HG03175 (cell line): ENCODE data around the gene TSSK6.
A peak's percentile ranks its signal among the peaks of the same experiment; 100 is the strongest.

ENCODE experiments used
- ATAC-seq: cut with Tn5 transposase; IDR thresholded peaks from one replicate; pipeline ENCODE4 v1.9.1; 2021; ENCODE audit warnings: mild to moderate bottlenecking, moderate library complexity; ENCODE audit not compliant: unreplicated experiment

The TSSK6 gene

DNA sequence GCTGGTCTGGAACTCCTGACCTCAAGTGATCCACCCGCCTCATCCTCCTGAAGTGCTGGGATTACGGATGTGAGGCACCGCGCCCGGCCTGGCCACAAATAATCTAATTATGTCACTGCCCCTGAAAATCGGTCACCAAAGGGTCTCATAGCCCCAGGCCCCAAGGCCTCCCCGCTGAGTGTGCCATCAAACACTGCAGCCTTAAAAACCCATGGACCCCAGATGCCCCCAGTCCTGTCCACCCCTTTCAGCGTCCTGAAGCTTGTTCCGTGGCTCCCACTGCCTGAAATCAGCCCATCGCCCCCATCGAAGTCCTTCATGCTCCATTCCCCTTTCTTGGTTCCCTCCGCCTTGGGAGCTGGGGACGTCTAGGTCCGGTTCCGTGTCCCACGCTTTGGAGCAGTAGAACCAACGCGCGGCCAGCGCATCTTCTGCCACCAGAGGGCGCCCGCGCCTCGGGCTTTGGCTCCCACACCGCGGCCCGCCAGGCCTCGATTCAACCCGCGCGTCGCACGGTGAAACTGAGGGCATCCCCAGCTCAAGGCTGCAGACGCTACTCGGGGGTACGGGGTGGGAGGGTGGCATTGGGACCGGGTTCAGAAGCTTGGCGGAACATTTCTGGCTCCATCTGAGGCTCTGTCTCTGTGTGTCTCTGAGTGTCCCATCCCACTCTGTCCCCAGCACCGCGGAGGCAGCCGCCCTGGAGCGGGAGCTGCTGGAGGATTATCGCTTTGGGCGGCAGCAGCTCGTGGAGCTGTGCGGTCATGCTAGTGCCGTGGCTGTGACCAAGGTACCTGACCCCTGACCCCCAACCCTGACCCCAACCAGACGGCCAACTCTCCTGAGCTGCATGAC lies 16.8 kb upstream of the TSSK6 start:
- ATAC-seq: no peak

- ATAC-seq: no peak
Measured at GRCh38 chr19:19530889-19531288, 15.5 kb upstream of the TSSK6 start.

- ATAC-seq: no peak
Measured at GRCh38 chr19:19530423-19530804, 15.1 kb upstream of the TSSK6 start.

DNA sequence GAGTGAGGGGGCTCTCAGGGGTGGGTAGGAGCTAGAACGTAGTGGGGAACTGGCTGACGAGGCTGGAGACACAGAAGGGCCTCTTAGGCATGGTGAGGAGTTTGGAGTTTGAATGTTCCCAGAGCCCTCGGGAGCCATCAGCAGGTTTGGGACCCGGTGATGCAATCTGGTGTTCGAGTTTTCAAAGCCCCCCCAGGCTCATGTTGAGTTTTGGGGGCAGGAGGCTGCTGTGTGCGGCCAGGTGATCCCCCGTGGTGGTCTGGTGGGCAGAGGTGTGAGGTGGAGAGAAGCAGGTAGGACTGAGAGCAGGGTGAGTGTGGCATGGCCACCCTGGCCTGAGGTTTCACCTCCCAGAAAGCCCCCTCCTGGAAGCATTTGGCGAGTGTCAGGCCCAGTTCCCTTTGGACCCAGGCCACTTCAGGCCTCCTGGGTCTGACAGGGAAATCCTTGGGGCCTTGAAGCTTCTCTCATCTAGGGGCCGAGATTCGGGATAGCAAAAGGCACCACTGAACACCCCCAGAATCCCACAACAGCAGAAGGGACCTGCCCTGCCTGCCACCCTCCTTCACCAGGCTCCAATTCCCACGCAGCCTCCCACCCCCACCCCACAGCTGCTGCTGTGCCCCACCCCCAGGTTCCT lies 14.6 kb upstream of the TSSK6 start:
- no peak for ATAC-seq

- ATAC-seq: no peak
Measured at GRCh38 chr19:19528721-19529490, 13.6 kb upstream of the TSSK6 start, which contains the start of gene YJEFN3. Gene YJEFN3 (plus strand): TSS chr19:19528911. CDS start chr19:19528933, 22 bp downstream.

DNA sequence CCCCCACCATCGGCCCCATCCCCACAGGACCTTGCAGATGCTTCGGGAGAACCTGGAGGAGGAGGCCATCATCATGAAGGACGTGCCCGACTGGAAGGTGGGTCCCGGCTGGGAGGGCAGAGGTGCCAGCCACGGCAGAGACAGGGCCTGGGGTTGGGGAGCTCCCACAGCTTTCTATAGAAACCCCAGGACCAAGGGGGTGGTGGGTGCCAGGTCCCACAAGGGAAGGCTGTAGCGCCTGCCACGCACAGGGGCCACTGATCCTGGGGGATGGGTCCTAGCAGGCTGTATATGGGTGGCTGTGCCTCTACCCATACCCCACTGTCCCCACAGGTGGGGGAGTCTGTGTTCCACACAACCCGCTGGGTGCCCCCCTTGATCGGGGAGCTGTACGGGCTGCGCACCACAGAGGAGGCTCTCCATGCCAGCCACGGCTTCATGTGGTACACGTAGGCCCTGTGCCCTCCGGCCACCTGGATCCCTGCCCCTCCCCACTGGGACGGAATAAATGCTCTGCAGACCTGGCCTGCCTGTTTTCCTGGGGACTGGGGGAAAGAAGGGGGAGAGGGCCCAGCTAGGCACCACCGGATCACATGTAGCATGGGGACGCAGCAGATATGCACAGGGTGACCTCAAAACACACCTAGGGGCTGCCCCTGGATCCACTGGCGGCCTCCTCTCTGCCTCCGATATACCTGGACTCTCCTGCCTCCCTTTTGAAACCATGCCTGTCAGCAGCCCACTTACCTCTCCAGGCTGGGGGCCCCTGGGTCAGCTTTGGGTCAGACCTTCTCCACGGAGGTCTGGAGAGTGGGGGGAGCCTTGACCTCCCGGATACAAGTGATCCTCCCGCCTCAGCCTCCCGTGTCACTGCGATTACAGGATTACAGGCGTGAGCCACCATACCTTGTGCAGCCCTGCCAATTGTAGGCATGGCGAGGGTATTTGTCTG lies 12.6 kb upstream of the TSSK6 start:
- no peak for ATAC-seq

GRCh38 chr19:19527371-19527656 lies 12.0 kb upstream of the TSSK6 start:
- ATAC-seq: no peak

DNA sequence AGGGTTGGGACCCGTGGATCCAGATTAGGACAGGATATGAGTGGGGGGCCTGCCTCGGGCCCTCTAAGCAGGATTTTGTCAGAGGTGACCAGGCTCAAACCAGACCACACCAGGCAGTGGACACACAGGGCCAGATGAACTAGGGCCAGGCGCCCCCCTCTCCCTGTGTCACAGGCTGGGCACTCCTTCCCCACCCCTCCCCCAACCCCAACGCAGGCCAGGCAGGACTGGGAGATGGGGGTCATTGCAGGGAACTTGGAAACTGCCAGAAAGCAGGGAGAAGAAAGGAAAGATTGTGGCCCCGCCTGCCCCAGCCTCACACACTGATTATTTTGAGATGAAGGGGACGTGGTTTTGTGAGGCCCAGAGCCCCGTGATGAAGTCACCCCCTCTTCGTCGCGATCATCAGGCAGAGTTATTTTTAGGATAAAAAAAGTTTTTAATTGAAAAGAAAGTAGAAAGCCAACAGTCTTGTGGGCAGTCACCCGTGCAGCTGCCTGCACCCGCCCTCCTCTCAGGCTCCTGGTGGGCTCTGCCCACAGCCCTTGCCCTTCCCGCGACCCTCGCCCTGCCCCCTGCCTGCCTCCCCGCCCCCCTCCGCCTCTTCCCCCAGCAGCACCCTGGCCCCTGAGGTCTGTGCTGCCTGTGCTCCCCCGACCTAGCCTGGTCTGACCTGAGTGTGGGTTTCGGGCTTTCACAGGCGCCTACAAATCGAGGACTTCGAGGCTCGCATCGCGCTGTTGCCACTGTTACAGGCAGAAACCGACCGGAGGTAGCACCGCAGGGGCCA lies 11.4 kb upstream of the TSSK6 start:
- no peak for ATAC-seq

- no peak for ATAC-seq
Measured at GRCh38 chr19:19525611-19526380, 10.4 kb upstream of the TSSK6 start.

- no peak for ATAC-seq
Measured at GRCh38 chr19:19524053-19524452, 8.7 kb upstream of the TSSK6 start.

GRCh38 chr19:19523177-19523576 lies 7.8 kb upstream of the TSSK6 start:
- no peak for ATAC-seq

GRCh38 chr19:19520989-19521388 lies 5.6 kb upstream of the TSSK6 start:
- no peak for ATAC-seq

DNA sequence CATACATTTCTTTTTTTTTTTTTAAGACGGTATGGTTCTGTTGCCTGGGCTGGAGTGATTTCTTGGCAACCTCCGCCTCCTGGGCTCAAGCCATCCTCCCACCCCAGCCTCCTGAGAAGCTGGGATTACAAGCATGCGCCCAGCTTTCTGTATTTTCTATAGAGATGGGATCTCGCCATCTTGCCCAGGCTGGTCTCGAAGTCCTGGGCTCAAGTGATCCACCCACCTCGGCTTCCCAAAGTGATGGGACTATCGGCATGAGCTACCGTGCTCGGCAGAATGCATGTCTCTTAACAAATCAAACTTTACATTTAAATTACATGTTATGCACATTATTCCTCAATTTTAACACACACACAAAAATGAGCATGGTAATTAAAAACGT lies 1.9 kb upstream of the TSSK6 start:
- ATAC-seq: no peak

DNA sequence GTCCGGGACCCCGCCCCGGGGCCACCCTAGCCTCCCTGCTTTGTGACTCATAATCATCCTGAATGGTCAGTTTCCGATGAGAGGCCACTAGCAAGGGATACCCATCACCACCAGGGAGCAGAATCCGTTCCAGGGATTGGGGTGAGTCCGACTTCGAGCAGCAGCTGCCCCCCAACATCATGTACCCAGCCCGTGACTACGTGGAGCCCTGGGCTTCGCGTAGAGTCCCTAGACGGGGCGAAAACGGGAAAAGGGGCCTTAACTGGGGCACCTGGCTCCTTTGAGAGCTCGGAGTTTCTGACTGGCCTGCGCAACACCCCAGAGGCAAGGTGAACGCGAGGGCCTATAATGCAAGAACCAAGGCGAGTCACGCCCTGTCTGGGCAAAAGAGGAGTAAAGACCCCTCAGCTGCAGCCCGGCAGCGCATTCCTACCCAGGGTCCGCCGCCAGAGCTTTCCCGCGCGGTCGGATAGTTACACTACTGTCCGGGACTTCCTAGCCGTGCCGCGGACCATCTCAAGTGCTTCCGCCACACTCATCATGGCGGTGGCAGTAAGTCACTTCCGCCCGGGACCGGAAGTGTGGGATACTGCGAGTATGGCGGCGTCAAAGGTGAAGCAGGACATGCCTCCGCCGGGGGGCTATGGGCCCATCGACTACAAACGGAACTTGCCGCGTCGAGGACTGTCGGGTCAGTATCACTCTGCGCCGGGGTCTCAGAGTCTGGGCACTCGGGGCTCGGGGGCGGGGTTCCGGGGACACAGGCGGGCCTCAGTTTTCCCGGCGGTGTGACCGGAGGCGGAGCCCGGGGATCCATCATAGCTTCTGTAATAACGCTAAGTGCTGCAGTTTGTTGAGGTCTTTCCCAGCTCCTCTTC lies 533 bp upstream of the TSSK6 start, which contains the start of gene NDUFA13:
NDUFA13 (plus strand) TSS at position 584 of the 878 bp plus-strand sequence; CDS start at position 598, 14 bp downstream.
- peak; percentile 85 for ATAC-seq

DNA sequence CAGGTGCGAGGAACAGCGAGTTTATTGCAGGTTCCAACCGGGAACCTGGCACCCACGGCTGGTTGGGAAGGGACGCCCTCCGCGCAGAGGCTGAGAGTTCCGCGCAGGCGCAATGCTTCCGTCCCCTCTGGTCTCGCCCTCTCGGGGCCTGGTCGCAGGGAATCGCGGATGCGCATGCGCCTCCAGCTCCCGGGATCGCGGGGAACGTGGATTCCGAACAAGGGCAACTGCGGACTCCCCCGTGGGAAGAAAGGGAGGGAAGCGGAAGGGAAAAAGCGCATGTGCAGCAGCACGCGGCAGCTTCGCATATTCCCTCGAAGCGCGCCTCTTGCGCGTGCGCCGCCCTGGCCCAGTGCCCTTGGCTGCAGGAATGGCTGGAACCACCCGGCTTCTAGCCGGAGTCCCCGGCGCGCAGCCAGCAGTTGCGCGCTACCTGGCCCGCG lies 1.1 kb downstream of the TSSK6 start:
- no peak for ATAC-seq

- ATAC-seq: no peak
Measured at GRCh38 chr19:19513682-19514081, 1.7 kb downstream of the TSSK6 start.

- ATAC-seq: no peak
Measured at GRCh38 chr19:19510432-19510831, 4.9 kb downstream of the TSSK6 start.

- ATAC-seq: no peak
Measured at GRCh38 chr19:19508217-19508616, 7.1 kb downstream of the TSSK6 start.
